Liver (tissue), 2 donors: Measurements from ENCODE around the gene SETBP1.

Source experiments
- EGR1 ChIP-seq, 2 donors: IDR thresholded peaks; 2 replicates each; pipeline ENCODE4 v1.6.1; 2016 to 2018; ENCODE audit warnings: antibody characterized with exemption in 2 of 2, low read depth in 2 of 2
- TAF1 ChIP-seq: conservative IDR thresholded peaks from 2 replicates; pipeline ENCODE4 v1.6.1; 2016; ENCODE audit warnings: antibody characterized with exemption, mild to moderate bottlenecking
- YY1 ChIP-seq: IDR thresholded peaks from 2 replicates; pipeline ENCODE4 v1.6.1; 2016; ENCODE audit warnings: antibody characterized with exemption, mild to moderate bottlenecking
- donor health status: healthy.

DNA sequence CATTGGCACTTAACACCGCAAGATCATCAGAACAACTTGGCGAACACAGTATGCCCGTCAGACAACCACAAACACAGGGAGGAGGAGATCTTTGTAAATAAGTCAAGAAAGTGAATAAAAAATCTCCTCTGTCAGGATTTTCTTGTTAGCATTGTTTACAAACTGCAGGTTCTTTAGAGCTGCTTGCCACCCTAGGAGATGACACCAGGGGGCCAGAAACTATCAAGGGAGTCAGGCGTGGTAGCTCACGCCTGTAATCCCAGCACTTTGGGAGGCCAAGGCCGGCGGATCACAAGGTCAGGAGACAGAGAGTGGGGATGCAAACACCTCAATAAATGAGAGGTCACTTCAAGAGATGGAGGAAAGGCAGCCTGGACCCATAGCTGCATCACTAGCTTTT is 428.1 kb downstream of the SETBP1 start:
- no peak for TF ChIP-seq YY1
- TF ChIP-seq TAF1 = no peak
- TF ChIP-seq EGR1 (IDR thresholded peaks at IDR 0.05; ENCODE audit: low read depth in 2 of 2) = no peak
